ENCODE data around the gene SHISA2.
"Not testable (repeated sequence)": the region's sequence is repeated elsewhere in the genome, so short reads cannot be mapped to it uniquely, and the experiment has no call there.

GRCh38 chr13:26072335-26072734 is 20.5 kb upstream of the SHISA2 start:
- TF ChIP-seq CTCF (IDR thresholded peaks at IDR 0.05; ENCODE audit: low read depth, low read length, missing input control); REST (IDR thresholded peaks at IDR 0.05); YY1 (IDR thresholded peaks at IDR 0.05); FOXA1 (IDR thresholded peaks at IDR 0.05); ATF3 (IDR thresholded peaks at IDR 0.05); RAD21 (IDR thresholded peaks at IDR 0.05); GABPA (IDR thresholded peaks at IDR 0.05 in 1 of 2, conservative IDR thresholded peaks at IDR 0.05 in 1 of 2); TAF1 (conservative IDR thresholded peaks at IDR 0.05); SP1 (IDR thresholded peaks at IDR 0.05); MAX (IDR thresholded peaks at IDR 0.05); RXRA (IDR thresholded peaks at IDR 0.05): not testable (repeated sequence)

Data from liver (tissue), 3 donors.